ENCODE measurements around the gene RGS6.

RGS6 gene

GRCh38 chr14:72539661-72540315 lies 607.6 kb downstream of the RGS6 start:
- DNase-seq = no peak

DNA sequence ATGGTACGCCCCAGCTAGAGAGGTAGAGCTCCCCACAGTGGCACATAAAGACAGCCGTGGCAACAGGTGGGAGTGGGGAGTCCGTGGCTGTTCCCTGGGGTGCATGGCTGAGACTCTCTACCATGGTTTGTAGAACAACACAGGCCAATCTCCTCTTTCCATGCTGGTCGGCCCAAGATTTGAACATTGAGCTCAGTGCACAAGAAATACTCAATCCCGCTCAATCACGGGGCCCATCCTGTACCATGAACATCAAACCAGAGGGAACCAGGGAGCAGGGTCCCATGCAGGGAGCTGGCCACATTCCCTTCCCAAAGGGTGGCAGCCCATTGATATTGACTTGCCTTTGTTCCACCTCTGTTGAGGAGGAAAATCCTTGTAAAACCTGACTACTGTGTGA lies 608.6 kb downstream of the RGS6 start:
- DNase-seq = no peak

GRCh38 chr14:72541546-72541945 lies 609.3 kb downstream of the RGS6 start:
- no peak for DNase-seq

DNA sequence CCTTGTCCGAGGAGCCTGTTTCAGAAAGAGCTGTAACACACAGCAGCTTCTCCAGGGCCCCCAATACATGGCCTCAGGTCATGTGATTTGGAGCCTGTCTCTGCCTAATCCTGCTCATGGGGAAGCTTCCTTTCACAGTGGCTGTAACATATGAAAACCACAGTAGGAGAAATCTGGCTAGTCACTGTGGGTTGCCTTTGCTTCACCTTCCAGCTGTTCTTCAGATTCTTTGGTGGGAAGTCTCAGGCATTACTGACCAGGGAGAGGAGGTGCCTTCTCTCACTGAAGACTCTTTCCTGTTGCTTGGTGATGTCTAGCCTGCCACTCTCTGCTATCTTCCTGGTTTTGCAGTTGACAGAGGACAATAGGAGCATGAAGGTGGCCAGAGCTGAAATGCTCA lies 611.1 kb downstream of the RGS6 start:
- DNase-seq = no peak

- DNase-seq = no peak
Measured at GRCh38 chr14:72544615-72545387, 612.6 kb downstream of the RGS6 start.

GRCh38 chr14:72545411-72546311 lies 613.4 kb downstream of the RGS6 start:
- no peak for DNase-seq

GRCh38 chr14:72546344-72547016 lies 614.3 kb downstream of the RGS6 start:
- no peak for DNase-seq

GRCh38 chr14:72547999-72548398 lies 615.8 kb downstream of the RGS6 start:
- DNase-seq = no peak

- no peak for DNase-seq
Measured at GRCh38 chr14:72549026-72549425, 616.8 kb downstream of the RGS6 start.

DNA sequence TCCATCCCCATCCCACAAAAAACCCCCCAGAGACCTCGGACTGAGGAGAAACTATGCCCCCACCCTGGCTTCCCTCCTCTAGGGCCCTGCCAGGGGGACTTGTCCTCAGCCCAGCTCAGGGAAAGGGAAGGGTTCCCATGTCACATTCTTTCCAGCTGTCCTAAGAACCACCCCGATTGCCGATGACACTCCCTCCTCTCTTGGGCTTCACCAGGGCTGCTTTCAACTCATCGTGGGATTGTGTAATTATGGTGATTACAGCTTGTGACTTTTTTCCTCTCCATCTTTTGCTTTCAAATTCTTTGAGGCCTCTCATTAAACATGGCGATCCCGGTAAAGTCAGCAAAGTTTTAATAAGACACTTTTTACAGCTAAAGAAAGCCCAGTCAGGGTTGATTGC lies 617.6 kb downstream of the RGS6 start:
- DNase-seq = no peak

GRCh38 chr14:72550513-72550912 lies 618.3 kb downstream of the RGS6 start:
- DNase-seq = no peak

- no peak for DNase-seq
Measured at GRCh38 chr14:72552236-72552635, 620.0 kb downstream of the RGS6 start.

GRCh38 chr14:72553161-72553560 lies 620.9 kb downstream of the RGS6 start:
- DNase-seq = no peak

- DNase-seq = no peak
Measured at GRCh38 chr14:72553656-72554055, 621.4 kb downstream of the RGS6 start.

DNA sequence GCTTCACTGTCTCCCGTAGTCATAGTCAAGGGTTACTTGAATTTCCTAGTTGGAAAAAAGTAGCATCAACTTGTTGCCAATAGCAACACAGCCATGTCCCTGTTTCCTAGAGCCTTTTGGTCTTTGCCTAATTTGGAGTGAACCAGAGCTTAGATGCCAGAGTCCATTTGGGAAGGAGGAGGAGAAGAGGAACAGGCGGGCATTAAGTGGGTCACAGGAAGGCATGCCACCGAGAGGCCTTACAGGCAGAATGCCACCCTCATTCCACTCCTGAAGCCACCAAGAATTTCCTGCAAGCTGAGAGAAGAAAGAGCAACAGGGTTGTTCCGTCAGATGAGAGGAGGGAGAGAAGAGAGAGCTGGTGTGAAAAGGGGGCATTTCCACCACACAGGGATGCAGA lies 622.2 kb downstream of the RGS6 start:
- no peak for DNase-seq

DNA sequence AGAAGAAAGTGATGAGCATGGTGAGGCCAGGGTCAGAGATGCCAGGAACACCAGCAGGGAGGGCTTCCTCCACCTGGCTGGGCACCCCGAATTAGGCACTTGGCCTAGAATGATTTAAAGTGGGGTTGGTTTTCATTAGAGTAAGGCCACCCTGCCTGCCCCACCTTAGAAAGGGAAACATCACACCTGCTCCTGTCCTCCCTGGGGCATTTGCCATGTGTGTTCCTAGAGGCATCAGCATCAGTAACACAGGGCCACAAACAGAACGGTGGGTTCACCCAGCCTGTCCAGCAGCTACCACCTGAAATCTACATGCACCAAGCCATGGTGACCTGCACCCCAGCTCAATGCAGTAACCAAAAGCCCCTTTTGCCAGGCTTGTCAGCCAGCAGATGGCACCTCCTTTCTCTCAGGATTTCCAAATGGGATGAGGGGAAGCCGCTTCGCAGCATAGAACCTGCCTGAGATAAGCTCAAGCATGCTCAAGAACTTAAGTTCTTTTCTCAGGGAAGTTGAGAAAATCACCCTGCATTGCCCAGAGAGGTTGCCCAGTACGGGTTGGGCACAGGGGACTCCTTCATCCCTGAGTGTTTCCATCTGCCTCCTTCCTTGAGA lies 622.9 kb downstream of the RGS6 start:
- DNase-seq = no peak

DNA sequence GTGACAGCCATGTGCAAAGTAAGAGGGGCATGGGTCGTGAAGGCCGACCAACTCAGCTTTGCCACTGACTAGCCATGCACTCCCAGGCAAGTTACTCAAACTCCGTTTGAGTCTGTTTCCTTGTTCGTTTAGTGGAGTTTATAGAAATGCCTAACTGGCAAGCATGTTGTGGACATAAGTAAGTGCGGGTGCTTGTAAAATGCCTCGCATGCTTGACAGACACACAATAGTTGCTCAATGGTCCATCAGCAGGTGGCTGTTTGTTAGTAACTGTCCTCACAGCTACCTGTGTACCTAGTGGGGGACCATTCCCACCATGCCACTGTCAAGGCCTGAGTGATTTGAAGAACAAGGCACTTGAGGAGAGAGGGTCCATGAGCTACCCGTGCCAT lies 623.4 kb downstream of the RGS6 start:
- no peak for DNase-seq

DNA sequence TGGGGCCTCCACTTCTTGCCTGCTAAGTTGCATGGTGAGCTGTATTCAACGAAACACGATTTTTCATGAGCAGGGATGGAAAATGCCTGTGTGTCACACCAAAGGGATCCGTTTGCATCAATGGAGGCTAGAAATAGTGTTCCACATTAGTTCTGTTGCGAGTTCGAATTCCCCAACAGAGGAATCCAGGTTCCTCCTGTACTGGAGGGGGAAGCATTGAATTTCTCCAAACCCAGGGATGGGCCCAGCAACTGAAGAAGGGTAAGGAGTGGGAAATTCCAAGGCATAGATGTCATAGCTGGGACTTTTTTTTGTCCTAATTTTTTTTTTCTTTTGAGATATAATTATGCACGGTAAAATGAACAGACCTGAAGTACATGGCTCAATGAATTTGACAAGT lies 625.4 kb downstream of the RGS6 start:
- no peak for DNase-seq

GRCh38 chr14:72558721-72559120 lies 626.5 kb downstream of the RGS6 start:
- no peak for DNase-seq

DNA sequence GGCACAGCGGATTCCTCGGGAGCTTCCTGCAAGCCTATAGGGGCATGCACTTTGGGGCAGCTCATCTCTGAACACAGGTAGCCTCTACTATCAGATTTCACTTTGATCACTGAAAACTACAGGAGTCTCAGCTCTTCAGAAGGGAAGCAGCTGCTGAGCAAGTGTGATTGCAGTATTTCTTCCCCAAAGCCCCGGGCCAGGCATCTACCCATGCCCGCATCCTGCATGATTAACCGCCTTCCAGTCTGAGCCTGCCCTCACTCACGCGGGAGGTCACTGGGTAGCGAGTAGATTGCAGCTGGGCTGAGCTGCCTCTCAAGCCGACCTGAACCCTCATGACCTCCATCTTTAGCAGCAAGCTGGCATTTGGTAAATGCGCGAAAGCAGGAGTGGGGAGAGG lies 627.0 kb downstream of the RGS6 start:
- no peak for DNase-seq

DNA sequence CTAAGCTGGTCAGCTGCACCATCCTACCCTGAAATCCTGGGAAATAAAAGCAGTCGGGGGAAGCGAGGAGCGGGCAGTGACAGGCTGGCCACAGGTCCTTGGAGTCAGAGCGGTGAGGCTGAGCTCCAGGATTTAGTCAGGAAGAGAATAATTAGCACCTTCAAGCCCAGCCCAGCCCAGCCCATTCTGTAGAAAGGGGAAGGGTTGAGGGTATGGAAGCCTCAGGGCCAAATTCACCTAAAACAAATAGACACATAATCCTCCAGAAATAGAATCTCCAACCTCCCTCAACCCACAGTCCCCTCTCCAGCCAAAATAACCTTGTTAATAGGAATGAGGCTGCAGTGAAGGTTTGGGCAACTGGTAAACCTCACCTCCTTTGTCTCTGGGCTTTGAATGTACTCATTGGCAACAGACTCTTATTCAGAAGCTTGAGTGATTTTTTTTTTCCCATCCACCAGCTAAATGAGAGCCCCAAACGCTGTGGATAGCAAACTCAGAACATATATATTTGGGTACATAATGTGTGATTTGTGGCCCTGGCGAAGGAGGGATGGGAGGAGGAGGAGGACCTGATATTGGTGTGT lies 627.5 kb downstream of the RGS6 start:
- DNase-seq = no peak

DNA sequence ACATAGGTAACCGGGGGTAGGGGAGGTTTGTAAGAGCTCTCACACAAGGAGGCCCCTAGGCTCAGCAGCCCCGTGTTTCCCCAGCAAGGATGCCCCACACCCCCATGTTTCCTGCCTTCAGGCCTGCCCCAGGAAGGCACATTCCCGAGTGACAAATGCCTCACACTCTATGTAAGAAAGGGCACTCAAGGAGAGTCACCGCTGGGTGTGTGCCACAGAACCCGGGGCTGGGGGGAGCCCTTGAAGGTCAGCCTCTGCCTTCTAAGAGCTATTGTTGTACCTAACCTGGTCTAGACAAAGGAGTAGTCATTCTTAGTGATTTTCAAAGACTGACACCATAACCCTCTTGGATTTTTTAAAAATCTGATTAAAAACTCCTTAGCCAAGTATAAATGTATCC lies 628.1 kb downstream of the RGS6 start:
- no peak for DNase-seq

All from bone marrow (tissue), 2 donors.